ENCODE results near the gene PSME2. TPM values are rescaled to one million over a fixed set of nuclear protein-coding genes. Genes with fewer than 3 reads are reported as not detected.
A peak's percentile ranks its signal among the peaks of the same experiment; 100 is the strongest.

The PSME2 gene
- total RNA-seq, 1 donor from 2014 or later, result 213 TPM

DNA sequence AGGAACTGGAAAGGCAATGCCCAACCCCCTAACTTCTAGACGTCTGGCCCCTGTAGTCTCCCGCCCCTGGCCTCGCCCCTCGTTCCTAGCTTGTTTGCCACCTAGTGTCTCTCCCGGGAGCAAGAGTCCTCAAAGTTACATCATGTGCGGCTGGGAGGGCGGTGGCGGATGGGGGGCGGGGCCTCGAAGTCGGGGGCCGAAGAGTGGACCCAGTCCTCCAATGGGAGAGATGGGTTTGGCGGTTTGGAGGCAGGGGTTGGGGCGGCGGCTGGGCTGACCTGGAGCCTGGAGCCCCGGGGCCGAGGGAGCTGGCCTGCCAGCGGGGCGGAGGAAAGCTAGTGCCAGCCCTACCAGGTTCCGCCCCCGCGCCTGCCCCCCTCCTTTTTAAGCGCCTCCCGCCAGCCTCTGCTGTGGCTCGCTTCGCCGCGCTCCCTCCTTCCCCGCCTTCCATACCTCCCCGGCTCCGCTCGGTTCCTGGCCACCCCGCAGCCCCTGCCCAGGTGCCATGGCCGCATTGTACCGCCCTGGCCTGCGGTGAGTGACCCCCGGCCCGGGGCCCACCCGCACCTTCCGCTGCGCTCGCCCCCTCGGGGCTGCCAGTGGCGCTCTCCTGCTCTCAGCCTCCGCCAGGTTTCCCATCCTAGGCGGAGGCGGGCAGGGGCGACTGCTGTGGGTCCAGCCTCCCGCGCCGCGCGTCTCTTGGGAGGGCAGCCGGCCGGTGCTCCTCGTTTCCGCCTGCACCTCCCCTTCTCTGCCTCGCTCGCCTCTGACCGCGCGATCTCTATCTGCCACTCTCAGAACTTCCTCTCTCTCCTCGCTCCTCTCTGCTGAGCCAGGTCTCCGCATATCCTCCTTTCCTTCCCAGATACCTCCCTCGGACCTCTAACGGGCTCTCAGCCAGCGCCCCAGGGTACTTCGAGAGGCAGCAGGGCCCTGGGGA lies 52.2 kb downstream of the PSME2 start, which contains the start of gene PCK2:
Gene PCK2 (plus strand): TSS at position 411 of the 940 bp plus-strand sequence. CDS start 95 bp downstream, at position 506.
- DNase-seq (ENCODE audit: low spot score), result peak; percentile 95

Other genes starting within 250 kb of the PSME2 start
- gene DHRS4, start 192.8 kb downstream of the PSME2 start, total RNA-seq, result 21.2 TPM
- 30.3 TPM for gene DHRS4L2, start 157.7 kb downstream of the PSME2 start, total RNA-seq
- gene CARMIL3, start 94.6 kb downstream of the PSME2 start, total RNA-seq, result 1.3 TPM
- 1.5 TPM for gene CPNE6, start 75.0 kb downstream of the PSME2 start, total RNA-seq
- gene PCK2, start 52.3 kb downstream of the PSME2 start, total RNA-seq, result 116 TPM
- 65.7 TPM for gene DCAF11, start 31.8 kb downstream of the PSME2 start, total RNA-seq
- gene NRL, start 31.7 kb downstream of the PSME2 start, total RNA-seq, result 3.9 TPM
- gene FITM1, start 16.0 kb downstream of the PSME2 start, total RNA-seq, result 0.55 TPM
- 227 TPM for gene PSME1, start 10.4 kb downstream of the PSME2 start, total RNA-seq
- 25.7 TPM for gene EMC9, start 5.0 kb downstream of the PSME2 start, total RNA-seq
- gene RNF31, start 888 bp upstream of the PSME2 start, total RNA-seq, result 86.6 TPM
- gene IRF9, start 14.7 kb upstream of the PSME2 start, total RNA-seq, result 101 TPM
- 12.6 TPM for gene REC8, start 25.5 kb upstream of the PSME2 start, total RNA-seq
- gene IPO4, start 42.2 kb upstream of the PSME2 start, total RNA-seq, result 69.1 TPM
- 42.9 TPM for gene TM9SF1, start 48.8 kb upstream of the PSME2 start, total RNA-seq
- 2.1 TPM for gene TSSK4, start 59.1 kb upstream of the PSME2 start, total RNA-seq
- 58.6 TPM for gene CHMP4A, start 66.9 kb upstream of the PSME2 start, total RNA-seq
- 17.0 TPM for gene MDP1, start 69.5 kb upstream of the PSME2 start, total RNA-seq
- gene NEDD8, start 85.8 kb upstream of the PSME2 start, total RNA-seq, result 159 TPM
- gene GMPR2, start 86.3 kb upstream of the PSME2 start, total RNA-seq, result 78.7 TPM
- 82.5 TPM for gene TINF2, start 96.0 kb upstream of the PSME2 start, total RNA-seq
- gene TGM1, start 116.6 kb upstream of the PSME2 start, total RNA-seq, result 7.7 TPM
- 36.1 TPM for gene RABGGTA, start 125.0 kb upstream of the PSME2 start, total RNA-seq
- 28.7 TPM for gene DHRS1, start 153.2 kb upstream of the PSME2 start, total RNA-seq
- gene NOP9, start 153.2 kb upstream of the PSME2 start, total RNA-seq, result 36.5 TPM
- 11.1 TPM for gene CIDEB, start 161.4 kb upstream of the PSME2 start, total RNA-seq
- 8.2 TPM for gene LTB4R2, start 163.5 kb upstream of the PSME2 start, total RNA-seq
- gene LTB4R, start 164.9 kb upstream of the PSME2 start, total RNA-seq, result 9.6 TPM
- 61.7 TPM for gene ADCY4, start 188.5 kb upstream of the PSME2 start, total RNA-seq
- 22.4 TPM for gene RIPK3, start 193.4 kb upstream of the PSME2 start, total RNA-seq
- 67.2 TPM for gene NFATC4, start 221.6 kb upstream of the PSME2 start, total RNA-seq

Data from ureter (tissue), 1 donor.